Stimulated activated memory B cell treated with anti-CD40 and anti-IgM and Interleukin-4, amounts not matched to agents 10 μg/mL and 1 μg/mL and 100 μg/mL, for 72 hours (primary cell): Measurements from ENCODE around the gene PRODH2.
"Not testable (repeated sequence)": the region's sequence is repeated elsewhere in the genome, so short reads cannot be mapped to it uniquely, and the experiment has no call there.

ENCODE experiments used
- ATAC-seq: fragments of 150-1000 bp; cut with Tn5 transposase; 2 replicates; pipeline ENCODE4 v1.10.0; 2021
- H3K27ac Mint-ChIP-seq: one replicate; pipeline ENCODE4 v1.8.0; 2022; ENCODE audit warnings: mild to moderate bottlenecking, mixed read lengths
- H3K27me3 Mint-ChIP-seq: one replicate; pipeline ENCODE4 v1.8.0; 2022; ENCODE audit warnings: mixed read lengths
- H3K36me3 Mint-ChIP-seq: one replicate; pipeline ENCODE4 v1.8.0; 2022; ENCODE audit warnings: mixed read lengths
- H3K4me1 Mint-ChIP-seq: one replicate; pipeline ENCODE4 v1.8.0; 2022; ENCODE audit warnings: mixed read lengths
- H3K4me3 Mint-ChIP-seq: one replicate; pipeline ENCODE4 v1.8.0; 2022; ENCODE audit warnings: mild to moderate bottlenecking, moderate library complexity, mixed read lengths
- H3K9me3 Mint-ChIP-seq: one replicate; pipeline ENCODE4 v1.8.0; 2022; ENCODE audit warnings: mixed read lengths

Gene PRODH2

DNA sequence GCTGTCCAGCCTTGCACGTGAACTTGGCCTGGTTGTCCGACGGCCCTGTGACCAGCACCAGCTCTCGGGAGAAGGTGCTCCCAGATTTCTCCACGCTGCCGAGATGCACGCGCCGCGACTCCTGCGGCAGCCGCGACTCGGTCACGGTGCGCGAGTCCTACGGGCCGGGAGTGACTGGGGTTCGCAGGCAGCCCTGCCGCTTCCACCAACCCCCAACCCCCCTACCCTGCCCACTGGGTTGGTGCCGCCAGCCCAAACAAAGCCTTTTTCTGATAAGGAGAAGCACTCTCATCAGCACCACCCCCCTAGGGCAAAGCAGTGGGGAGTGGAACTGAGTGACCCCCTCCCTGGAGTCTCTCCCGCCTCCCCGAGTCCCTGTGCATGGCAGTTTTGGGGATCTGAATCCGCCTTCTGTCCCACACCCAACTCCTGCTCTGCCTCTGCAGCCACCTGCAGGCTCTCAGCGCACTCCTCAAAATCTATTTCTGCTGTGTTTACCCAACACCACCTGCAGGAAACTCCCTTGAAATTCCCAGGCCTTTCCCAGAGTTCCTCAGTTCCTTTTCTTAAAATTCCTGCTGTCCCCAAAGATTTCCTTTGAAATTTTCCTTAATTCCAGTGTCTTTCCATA is 33.5 kb upstream of the PRODH2 start:
- peaks cover 91% of the 10 kb centered on the region for H3K27me3 Mint-ChIP-seq
- no peak overlapping the region for H3K27ac Mint-ChIP-seq

DNA sequence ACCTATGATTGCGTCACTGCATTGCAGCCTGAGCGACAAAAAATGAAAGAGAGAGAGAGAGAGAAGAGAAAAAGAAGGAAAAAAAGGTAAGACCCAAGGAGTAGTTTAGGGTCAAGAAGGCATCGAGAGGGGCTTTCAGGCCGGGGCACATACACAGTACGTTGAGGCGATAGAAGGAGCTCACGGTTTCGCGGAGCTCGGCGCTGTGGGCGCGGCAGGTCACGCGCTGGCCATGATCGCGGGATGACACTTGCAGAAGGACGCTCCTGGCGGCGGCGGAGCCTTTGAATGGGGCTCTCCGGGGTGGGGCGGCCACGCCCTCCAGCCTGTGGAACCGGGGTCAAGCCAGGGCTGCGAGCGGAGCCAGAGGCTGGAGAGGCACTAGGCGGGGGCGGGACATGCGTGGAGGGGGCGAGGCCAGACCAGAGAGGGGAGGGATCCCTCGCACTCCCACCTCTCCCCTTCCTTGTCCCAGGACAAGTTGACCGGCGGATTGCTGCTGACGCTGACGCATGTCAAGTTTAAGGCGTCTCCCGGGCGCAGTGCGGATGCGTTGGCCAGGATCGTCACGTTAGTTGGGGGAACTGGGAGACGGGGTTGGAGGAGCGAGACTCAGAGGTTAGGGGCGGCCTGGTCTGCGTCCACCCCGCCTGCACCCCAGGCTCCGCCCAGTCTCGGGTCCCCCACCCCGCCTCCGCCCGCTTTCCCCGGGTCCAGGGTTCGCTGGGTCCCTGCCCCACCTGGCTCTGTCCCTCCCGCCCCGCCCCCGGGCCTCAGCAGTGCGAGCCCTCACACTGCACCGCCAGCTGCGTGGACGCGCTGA is 32.8 kb upstream of the PRODH2 start:
- H3K4me1 Mint-ChIP-seq: peaks cover 22% of the 10 kb centered on the region
- no peaks in the 10 kb centered on the region for H3K36me3 Mint-ChIP-seq
- no peak overlapping the region for H3K27ac Mint-ChIP-seq
- H3K4me3 Mint-ChIP-seq: peak overlapping the region; percentile 52
- peaks cover 11% of the 10 kb centered on the region for H3K9me3 Mint-ChIP-seq
- H3K27me3 Mint-ChIP-seq: peaks cover 84% of the 10 kb centered on the region
- ATAC-seq: peak; percentile 25

More for the DNA sequence above, 33.5 kb upstream of the PRODH2 start:
- H3K36me3 Mint-ChIP-seq: no peaks in the 10 kb centered on the region
- ATAC-seq: no peak
- peaks cover 11% of the 10 kb centered on the region for H3K9me3 Mint-ChIP-seq
- H3K4me1 Mint-ChIP-seq: peaks cover 26% of the 10 kb centered on the region
- H3K4me3 Mint-ChIP-seq: peak overlapping the region; percentile 25

DNA sequence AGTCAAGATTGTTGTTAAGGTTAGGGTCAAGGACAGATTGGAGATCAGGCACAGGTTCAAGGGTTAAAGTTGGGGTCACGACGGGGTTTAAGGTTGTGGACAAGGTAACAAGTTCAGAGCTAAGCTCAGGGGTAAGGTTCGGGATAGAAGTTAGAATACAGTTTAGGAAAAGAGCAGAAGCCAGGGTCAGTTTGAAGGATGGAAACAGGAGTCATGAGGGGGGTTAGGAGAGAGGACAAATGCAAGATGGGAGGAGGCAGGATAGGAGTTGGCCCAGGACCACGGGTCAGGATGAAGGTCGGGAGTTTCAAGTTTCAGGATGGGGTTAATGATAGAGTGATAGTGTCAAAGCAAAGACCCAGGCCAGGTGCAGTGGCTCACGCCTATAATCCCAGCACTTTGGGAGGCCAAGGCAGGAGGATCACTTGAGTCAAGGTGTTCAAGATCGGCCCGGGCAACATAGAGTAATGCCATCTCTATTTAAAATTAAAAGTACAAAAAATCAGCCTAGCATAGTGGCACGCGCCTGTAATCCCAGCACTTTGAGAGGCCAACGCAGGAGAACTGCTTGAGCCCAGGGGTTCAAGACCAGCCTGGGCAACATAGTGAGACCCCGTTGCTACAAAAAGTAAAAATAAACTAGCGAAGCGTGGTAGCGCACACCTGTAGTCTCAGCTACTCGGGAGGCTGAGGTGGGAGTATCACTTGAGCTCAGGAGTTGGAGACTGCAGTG is 32.0 kb upstream of the PRODH2 start:
- Mint-ChIP-seq H3K36me3 (no peaks in the 10 kb centered on the region), H3K4me1 (peaks cover 22% of the 10 kb centered on the region), H3K27me3 (peaks cover 79% of the 10 kb centered on the region), H3K27ac (no peak overlapping the region), H3K4me3 (peak overlapping the region; percentile 52), H3K9me3 (peaks cover 11% of the 10 kb centered on the region)
- no peak for ATAC-seq

DNA sequence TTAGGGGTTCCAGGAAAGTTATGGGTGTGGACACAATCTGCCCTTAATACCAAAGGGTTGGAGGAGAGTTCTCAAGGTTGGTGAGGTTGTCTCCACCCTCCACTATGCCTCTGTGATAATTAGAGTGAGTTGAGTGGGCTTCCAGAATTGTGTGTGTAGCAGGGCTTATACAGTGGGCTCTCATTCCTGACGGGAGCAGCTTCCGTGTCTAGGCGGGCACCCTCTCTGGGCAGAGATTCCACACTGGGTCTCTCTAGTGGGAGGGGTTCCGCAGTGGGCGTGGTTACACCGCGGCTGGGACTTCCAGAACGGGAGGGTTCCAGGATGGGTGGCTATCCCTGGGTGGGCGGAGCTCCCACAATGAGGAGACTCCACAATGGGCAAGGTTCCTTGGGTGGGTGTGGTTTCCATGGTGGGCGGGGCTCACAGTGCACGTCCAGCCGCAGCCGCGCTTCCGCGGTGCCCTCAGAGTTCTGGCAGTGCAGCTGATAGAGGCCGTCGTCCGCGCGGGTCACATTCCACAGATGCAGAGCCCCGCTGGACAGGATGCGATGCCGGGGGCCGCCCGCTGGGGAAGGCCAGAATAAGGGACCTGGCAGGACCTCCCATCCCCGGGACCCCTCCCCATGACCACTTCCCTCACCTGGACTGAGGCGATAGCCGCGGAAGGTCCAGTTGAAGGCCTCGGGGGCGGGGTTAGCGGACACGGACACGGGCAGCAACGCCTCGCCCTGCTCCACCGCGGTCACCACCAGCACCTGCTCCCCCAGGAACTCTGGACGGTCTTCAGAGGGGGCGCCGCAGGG is 31.2 kb upstream of the PRODH2 start:
- peaks cover 22% of the 10 kb centered on the region for H3K4me1 Mint-ChIP-seq
- ATAC-seq: no peak
- H3K27me3 Mint-ChIP-seq: peaks cover 71% of the 10 kb centered on the region
- H3K27ac Mint-ChIP-seq: no peak overlapping the region
- peaks cover 11% of the 10 kb centered on the region for H3K9me3 Mint-ChIP-seq
- no peaks in the 10 kb centered on the region for H3K36me3 Mint-ChIP-seq
- no peak overlapping the region for H3K4me3 Mint-ChIP-seq

DNA sequence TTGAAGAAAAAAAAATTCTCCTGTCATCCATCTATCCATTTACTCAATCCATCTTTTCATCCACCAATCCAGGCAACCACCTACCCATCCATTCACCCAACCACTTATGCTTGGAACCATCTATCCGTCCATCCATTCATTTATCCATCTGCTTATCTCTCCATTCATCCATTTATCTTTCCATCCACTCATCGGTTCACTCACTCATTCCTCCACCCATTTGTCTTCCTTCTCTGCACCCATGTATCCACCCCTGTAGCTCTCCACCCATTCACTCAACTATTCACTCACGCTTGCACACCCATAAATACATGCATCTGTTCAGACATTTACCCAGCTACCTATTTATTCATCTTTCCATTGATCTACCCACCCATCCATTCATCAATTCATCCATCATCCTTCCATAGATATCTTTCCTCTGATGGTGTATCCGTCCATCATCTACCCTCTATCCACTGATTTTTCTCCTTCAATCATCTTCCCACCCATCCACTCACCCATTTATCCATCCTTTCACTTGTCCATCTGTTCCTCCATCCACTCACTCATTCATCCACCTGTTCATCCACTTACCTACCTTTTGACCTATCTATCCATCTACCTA is 30.1 kb upstream of the PRODH2 start:
- no peak overlapping the region for H3K4me3 Mint-ChIP-seq

DNA sequence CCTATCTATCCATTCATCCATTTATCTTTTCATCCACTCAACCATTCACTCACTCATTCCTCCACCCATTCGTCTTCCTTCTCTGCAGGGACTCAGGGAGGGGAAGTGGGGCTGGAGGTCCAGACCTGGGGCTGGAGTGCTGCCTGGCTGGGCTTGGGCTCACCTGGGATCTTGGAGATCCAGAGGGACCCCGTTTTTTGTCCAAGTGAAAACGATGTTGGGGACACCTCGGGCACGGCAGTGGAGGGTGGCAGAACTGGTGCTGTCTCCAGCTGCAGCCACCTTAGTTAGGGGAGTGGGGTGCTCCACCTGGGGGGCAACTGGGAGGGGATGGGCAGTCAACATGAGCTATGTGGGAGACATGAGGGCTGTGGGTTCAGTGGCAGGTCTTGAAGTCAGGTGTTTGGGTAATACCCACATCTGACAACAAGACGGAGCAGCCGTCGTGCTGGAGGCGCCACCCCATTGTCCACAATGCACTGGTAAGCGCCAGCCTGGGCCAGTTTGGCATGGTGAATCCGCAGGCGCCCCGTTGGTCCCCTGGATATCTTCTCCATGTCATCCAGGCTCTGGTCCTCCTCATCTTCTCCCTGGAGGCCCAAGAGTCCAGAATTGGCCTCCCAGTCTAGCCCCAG is 29.4 kb upstream of the PRODH2 start:
- Mint-ChIP-seq H3K36me3 (no peaks in the 10 kb centered on the region), H3K27ac (no peak overlapping the region), H3K4me3 (no peak overlapping the region), H3K27me3 (peaks cover 61% of the 10 kb centered on the region), H3K4me1 (peaks cover 22% of the 10 kb centered on the region), H3K9me3 (peaks cover 11% of the 10 kb centered on the region)
- no peak for ATAC-seq

More for the DNA sequence above, 30.1 kb upstream of the PRODH2 start:
- Mint-ChIP-seq H3K4me1 (peaks cover 22% of the 10 kb centered on the region), H3K36me3 (no peaks in the 10 kb centered on the region), H3K27me3 (peaks cover 61% of the 10 kb centered on the region), H3K9me3 (peaks cover 11% of the 10 kb centered on the region), H3K27ac (no peak overlapping the region)
- no peak for ATAC-seq

DNA sequence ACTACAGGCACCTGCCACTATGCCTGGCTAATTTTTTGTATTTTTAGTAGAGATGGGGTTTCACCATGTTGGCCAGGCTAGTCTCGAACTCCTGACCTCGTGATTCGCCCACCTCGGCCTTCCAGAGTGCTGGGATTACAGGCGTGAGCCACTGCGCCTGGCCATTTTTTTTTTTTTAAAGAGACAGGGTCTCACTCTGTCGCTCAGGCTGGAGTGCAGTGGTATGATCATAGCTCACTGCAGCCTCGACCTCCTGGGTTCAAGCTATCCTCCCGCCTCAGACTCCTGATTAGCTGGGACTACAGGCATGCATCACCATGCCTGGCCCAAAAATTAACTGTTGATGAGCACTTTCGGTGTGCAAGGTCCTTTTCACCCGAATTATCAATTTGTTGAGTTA is 23.5 kb upstream of the PRODH2 start:
- not testable (repeated sequence) for H3K4me3 Mint-ChIP-seq, H3K36me3 Mint-ChIP-seq, H3K9me3 Mint-ChIP-seq, H3K4me1 Mint-ChIP-seq, H3K27ac Mint-ChIP-seq, ATAC-seq
- H3K27me3 Mint-ChIP-seq: peaks cover 48% of the 10 kb centered on the region

DNA sequence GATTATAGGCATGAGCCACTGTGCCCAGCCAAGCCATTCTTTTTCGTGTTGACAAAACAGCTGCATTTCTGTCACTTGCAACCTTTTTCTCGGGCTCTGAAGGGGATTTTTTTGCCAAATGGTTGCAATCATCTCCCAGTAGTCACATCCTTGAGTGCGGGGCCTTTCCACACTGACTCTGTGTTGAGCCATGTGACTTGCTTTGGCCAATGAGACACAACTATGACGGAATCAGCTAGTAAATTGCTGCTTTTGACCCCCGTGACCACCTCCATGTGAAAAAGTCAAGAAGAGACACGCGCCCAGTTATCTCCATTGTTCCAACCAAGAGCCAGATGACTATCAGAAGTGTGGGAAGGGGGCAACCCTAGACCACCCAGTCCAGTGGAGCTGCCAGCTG is 21.3 kb upstream of the PRODH2 start:
- H3K4me3 Mint-ChIP-seq: no peak overlapping the region
- H3K4me1 Mint-ChIP-seq: no peaks in the 10 kb centered on the region
- ATAC-seq: no peak
- no peak overlapping the region for H3K27ac Mint-ChIP-seq
- H3K36me3 Mint-ChIP-seq: no peaks in the 10 kb centered on the region
- no peaks in the 10 kb centered on the region for H3K9me3 Mint-ChIP-seq
- H3K27me3 Mint-ChIP-seq: peaks cover 64% of the 10 kb centered on the region

DNA sequence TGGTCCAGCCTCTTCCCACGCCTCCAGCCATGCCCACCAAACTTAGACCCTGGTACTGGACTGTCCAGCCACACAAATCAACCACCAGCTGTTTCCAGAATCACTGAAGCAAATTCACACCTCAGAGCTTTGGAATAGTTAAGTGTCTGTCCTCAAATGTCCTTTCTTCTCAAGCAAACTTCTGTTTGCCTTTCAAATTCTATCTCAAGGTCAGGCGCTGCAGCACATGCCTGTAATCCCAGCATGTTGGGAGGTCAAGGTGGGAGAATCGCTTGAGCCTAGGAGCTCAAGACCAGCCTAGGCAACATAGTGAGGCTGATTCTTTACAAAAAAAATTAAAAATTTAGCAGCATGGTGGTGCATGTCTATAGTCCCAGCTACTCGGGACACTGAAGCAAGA is 19.4 kb upstream of the PRODH2 start:
- ATAC-seq: no peak
- Mint-ChIP-seq H3K27me3 (peaks cover 74% of the 10 kb centered on the region), H3K9me3 (no peaks in the 10 kb centered on the region), H3K4me1 (no peaks in the 10 kb centered on the region), H3K4me3 (no peak overlapping the region), H3K27ac (no peak overlapping the region), H3K36me3 (no peaks in the 10 kb centered on the region)

DNA sequence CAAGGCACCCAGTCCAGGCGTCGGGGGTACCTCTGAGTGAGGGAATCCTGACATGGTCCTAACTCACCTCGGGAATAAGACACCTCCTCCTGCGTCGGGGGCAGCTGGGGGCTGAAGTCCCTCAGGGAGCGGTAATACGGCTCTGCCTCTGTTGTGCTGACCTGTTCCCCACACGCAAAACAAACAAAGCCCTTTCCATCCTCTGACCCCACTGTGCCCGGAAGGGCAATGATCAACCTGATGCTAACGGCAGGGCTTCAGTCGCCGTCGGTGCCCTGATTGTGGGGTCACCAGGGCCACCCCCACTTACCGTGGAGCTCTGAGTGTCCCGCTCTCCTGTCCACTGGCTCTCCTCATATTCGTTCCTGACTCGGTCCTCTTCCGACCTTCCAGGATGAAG is 18.3 kb upstream of the PRODH2 start:
- Mint-ChIP-seq H3K27me3 (peaks cover 63% of the 10 kb centered on the region), H3K27ac (no peak overlapping the region), H3K9me3 (no peaks in the 10 kb centered on the region), H3K4me1 (no peaks in the 10 kb centered on the region), H3K36me3 (no peaks in the 10 kb centered on the region), H3K4me3 (no peak overlapping the region)
- no peak for ATAC-seq

DNA sequence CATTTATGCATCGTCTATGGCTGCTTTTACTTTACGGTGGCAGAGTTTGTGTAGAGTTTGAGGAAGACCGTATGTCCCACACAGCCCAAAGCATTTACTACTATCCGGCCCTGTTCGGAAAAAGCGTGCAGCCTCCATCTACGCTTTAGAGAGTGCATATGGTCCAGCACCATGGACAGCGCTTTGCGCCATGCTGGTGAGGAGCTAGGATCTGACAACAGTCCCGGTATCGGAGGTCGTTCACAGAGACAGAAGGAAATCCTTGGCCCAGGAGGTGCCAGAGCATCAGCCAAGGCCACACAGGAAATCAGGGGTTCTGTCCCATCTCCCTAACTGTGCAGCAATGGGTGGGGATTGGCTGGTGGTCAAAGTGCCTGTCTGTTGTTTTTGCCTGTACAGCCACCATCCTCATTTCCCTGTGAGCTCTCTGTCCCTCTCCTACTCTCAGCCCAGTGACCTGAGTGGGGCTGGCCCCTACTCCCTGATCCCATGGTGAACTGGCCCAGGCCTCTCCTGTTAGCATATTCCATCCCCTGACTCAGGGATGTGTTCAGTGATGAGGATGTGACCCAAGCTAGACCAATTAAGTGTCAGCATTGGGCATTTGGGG is 16.2 kb upstream of the PRODH2 start:
- Mint-ChIP-seq H3K27me3 (peaks cover 69% of the 10 kb centered on the region), H3K27ac (no peak overlapping the region), H3K4me1 (no peaks in the 10 kb centered on the region), H3K9me3 (no peaks in the 10 kb centered on the region), H3K36me3 (no peaks in the 10 kb centered on the region), H3K4me3 (no peak overlapping the region)
- no peak for ATAC-seq

DNA sequence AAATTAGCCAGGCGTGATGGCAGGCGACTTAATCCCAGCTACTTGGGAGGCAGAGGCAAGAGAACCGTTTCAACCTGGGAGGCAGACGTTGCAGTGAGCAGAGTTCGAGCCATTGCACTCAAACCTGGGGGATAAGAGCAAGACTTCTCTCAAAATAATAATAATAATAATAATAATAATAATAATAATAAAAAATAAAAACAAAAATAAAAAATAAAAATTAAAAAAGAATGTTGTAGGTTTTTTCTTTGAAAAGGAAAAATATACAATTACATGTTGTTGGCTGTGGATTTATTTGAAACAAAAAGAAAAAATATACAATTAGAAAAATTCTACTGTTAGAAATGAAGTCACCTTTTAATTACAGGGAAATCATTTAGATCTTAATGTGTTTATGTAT is 11.5 kb upstream of the PRODH2 start:
- no peak for ATAC-seq
- H3K9me3 Mint-ChIP-seq: no peaks in the 10 kb centered on the region
- no peak overlapping the region for H3K27ac Mint-ChIP-seq
- peaks cover 36% of the 10 kb centered on the region for H3K27me3 Mint-ChIP-seq
- H3K36me3 Mint-ChIP-seq: no peaks in the 10 kb centered on the region
- no peaks in the 10 kb centered on the region for H3K4me1 Mint-ChIP-seq
- H3K4me3 Mint-ChIP-seq: no peak overlapping the region

DNA sequence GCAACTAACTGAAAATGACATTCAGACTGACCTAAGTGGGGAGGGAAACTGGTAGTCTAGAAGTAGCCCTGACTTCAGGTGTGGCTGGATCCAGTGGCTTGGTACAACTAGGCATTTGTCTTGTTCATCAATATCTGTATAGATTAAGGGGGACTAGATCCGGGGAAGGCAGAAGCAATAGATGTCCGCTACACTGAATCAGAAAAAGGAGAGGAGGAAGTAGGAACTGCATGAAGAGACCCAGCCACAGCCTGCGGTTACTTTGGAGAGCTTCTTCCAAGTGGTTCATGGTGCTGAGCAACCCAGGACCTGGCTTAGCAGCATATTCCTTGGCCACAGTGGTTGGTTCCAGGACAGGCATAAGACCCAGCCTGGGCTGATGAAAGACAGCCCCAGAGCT is 9.9 kb upstream of the PRODH2 start:
- Mint-ChIP-seq H3K36me3 (no peaks in the 10 kb centered on the region), H3K9me3 (no peaks in the 10 kb centered on the region), H3K27me3 (peaks cover 36% of the 10 kb centered on the region), H3K4me3 (no peak overlapping the region), H3K4me1 (no peaks in the 10 kb centered on the region), H3K27ac (no peak overlapping the region)
- no peak for ATAC-seq

DNA sequence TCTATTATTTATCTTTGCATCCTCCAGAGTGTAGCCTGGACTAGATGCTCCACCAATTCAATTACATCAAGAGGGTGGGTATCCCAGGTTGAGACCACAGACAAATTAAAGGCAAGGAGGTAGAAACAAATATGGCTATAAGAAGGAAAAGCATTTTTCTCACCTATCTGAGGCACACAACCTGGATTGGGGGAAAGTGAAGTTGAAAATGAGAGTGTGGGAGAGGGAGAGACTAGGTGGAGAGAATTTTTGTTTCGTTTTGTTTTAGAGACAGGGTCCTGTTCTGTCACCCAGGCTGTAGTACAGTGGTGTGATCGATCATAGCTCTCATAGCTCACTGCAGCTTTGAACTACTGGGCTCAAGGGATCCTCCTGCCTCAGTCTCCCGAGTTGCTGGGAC is 5.8 kb upstream of the PRODH2 start:
- Mint-ChIP-seq H3K36me3 (no peaks in the 10 kb centered on the region), H3K4me1 (no peaks in the 10 kb centered on the region), H3K9me3 (no peaks in the 10 kb centered on the region), H3K27ac (no peak overlapping the region), H3K27me3 (peaks cover 39% of the 10 kb centered on the region), H3K4me3 (no peak overlapping the region)
- no peak for ATAC-seq
